Brain pericyte (primary cell): ENCODE measurements around the gene NAA10.
A peak's percentile ranks its signal among the peaks of the same experiment; 100 is the strongest.

ENCODE experiments used
- DNase-seq: peaks from one replicate; pipeline ENCODE4 v3.0.0-alpha.2; 2012; ENCODE audit warnings: low read depth, low spot score

The NAA10 gene

GRCh38 chrX:153929576-153929975 is 5.3 kb downstream of the NAA10 start:
- DNase-seq: no peak

- no peak for DNase-seq
These were observed 6.0 kb downstream of the NAA10 start for GRCh38 chrX:153928846-153929245.

- DNase-seq: peak; percentile 92
These were observed 6.7 kb downstream of the NAA10 start for GRCh38 chrX:153927922-153928760.

GRCh38 chrX:153927672-153927921 is 7.2 kb downstream of the NAA10 start:
- no peak for DNase-seq

GRCh38 chrX:153926858-153927671 is 7.8 kb downstream of the NAA10 start:
- DNase-seq: no peak

- DNase-seq: no peak
These were observed 8.3 kb downstream of the NAA10 start for GRCh38 chrX:153926552-153926857.

DNA sequence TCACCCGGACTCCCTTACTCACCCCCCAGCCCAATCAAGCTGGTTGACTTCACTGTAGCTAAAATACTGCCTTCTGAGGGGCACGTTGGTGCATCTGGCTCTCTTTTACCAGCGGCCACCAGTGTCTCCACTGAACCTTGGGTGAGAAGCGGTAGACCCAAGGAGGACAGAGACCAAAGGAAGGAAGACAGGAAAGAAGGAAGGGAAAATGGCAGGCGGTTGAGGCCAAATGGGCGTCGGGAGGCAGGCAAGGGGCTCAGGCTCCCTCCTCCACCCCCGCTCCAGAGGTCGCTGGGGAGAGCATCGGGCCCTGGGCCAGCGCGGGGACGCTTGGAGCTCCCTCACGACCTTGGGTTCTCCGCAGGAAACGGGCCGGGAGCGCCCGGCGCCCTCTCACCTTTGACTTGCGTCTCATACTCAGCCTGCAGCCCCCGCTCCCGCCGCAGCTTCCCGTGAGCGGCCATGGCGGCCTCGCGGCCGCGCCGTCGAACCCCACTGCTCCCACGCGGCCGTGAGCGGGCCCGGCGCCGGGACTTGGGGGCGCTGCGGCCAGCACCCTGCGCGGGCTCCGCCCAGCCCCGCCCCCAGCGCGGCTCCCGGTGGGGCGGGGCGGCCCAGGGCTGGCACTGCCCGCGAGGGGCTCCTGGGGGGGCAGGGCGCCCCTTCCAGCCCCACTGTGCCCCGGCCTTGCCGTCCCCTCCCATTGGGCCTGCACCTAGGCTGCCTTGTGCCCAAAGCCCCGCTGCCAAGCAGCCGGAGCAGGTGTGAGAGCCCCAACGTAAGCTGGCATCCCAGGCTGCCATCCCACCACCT is 8.9 kb downstream of the NAA10 start, which contains the start of gene ARHGAP4:
Gene ARHGAP4 (minus strand): TSS at position 526 of the 813 bp plus-strand sequence. CDS start 62 bp downstream, at position 464.
- DNase-seq: no peak

GRCh38 chrX:153925387-153925738 is 9.5 kb downstream of the NAA10 start:
- no peak for DNase-seq

DNA sequence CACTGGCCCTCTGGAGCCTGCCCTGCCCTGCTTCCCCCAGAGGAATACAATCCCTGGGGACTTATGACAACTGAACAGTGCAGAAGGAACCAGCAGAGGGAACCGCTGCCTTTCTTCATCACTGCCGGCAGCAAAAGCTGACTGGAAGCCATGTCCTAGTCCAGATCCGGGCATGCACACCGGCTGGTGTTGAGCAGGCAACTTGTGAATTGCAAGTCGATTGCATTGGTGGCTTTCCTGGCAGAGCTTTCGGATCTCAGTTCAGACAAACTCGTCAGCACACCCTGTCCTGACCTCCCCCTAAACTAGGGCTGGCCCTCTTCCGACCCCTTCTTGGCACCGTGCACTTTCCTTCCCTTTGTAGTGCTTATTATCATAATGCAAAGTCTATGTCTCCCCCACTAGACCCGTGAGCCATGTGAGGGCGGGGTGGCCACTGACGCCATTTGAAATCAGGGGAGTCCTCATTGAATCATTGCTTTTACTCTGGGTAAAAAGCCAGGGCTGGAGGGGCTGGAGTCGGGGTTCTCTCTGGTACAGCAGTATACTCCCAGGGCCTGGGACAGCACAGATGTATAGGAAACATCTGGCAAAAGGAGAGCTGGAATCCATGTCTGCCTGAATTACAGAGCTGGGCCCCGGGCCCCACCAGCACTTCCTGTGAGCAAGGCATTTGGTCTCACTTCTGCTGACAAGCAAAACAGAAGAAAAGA is 10.5 kb downstream of the NAA10 start:
- DNase-seq: no peak

GRCh38 chrX:153922932-153923857 is 11.6 kb downstream of the NAA10 start:
- no peak for DNase-seq

- DNase-seq: no peak
These were observed 13.1 kb downstream of the NAA10 start for GRCh38 chrX:153921511-153922446.

DNA sequence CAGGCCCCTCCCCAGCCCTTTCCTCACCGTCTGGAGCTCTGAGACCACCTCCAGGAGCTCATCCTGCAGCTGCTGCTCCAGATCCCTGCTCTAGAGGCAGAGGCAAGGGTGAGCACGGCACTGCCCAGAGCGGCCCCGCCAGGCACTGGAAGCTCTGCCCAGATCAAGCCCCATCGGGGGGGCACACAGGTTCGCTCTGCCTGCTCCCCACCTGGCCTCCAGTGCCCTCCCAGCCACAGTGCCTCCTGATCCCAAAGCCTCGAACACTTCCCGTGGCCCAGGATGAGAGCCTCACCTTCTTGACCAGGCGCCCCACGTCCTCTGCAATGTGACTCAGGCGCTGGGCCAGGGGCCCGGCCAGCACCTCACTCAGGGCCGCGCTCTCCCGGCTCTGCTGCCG is 13.8 kb downstream of the NAA10 start:
- no peak for DNase-seq

DNA sequence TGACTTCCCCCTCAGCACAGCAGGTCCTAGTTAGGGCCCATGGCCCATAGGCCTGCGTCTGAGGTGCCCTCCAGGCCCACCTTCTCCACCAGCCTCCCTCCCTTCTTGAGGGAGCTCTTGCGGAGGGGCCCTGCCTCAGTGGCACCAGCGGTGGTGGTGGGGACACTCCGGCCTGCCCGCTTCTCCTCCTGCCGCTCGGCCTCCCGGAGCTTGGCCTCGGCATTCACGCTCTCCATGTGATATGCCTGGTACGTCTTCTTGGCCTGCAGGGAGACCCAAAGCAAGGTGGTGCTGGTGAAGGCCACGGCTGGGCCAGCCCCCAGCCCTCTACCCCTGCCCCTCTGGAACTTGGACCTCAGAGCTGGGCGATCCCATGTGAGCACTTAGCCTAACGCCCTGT is 14.3 kb downstream of the NAA10 start:
- DNase-seq: no peak

DNA sequence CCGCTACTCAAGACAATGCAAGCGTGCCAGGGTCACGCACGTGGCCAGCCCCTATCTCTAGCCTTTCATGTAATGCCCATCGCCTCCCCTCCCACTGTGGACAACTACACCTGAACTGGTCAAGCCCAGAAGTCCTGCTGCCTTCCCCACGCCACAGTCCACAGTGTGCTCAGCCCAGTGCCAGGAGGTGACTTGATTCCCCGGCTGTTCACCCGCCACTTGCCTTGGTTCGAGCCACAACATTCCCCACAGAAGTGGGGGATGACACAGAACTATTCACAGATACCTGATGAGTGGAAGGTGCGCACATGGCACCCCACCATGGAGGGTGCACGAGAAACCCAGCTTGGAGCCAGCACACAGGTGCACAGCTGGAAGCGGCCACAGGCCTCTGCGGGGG is 15.6 kb downstream of the NAA10 start:
- DNase-seq: no peak

DNA sequence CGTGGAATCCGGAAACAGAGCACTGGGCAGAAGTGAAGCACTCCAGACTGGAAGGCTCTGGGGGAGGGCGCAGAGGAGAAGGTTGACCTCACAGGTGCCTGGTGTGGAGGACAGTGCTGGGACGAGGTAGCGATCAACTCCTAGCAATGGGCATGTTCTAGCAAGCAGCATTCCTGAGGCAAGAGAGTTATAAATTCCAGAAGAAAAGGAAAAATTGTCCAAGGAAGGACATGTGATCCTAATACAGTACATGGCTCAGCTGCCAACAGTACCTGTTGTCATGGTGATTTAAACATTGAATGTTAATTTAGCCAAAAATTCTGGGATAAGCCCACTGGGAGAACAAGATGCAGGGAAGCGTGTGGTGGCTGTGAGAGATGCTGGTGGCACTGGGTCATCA is 17.0 kb downstream of the NAA10 start:
- no peak for DNase-seq

- no peak for DNase-seq
These were observed 21.1 kb downstream of the NAA10 start for GRCh38 chrX:153913701-153914100.

DNA sequence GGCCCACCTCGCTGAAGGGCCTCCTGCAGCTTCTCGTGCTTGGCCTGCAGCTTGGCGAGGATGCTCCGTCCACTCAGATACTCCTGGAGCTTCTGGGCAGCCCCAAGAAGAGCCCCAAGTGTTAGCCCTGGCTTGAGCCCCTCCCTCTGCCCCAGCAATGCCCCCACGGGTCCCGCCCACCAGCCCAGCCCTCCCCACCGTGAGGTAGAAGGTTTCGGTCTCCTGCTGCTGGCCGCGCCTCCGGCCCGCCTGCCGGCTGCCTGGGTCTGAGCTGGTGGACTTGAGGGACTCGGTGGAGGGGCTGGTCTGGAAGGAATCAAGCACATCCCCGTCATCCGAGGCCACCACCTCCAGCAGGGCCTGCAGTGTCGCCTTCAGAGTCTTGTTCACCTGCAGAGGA is 21.6 kb downstream of the NAA10 start:
- DNase-seq: no peak

GRCh38 chrX:153911798-153912197 is 23.0 kb downstream of the NAA10 start:
- no peak for DNase-seq

DNA sequence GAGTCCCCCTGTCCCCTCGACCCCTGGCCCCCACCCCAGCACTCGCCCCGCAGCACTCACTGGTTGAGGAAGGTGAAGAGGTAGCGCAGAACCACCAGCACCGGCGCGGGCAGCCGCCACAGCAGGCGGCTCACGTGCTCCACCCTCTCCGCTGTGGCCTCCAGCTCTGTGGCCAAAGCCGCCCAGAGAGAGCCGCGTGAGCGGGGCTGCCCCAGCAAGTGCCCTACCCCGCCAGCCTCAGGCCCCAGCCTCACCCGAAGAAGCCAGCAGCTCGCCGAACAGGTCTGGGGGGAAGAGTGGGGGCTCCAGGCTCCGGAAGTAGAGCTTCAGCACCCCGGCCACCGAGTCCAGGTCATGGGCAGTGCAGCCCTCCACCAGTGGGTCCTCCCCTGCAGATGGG is 24.4 kb downstream of the NAA10 start:
- no peak for DNase-seq

GRCh38 chrX:153909980-153910360 is 24.9 kb downstream of the NAA10 start:
- DNase-seq: no peak
